NCI-H345 treated with DMSO at 0.1 percent for 48 hours (cell line): ENCODE data around the gene TGFB3.
A peak's percentile ranks its signal among the peaks of the same experiment; 100 is the strongest.

ENCODE experiments used
- DNase-seq: peaks from one replicate; lab custom pipeline; 2025; ENCODE audit not compliant: unreplicated experiment; lab: John Stamatoyannopoulos, UW

The TGFB3 gene

DNA sequence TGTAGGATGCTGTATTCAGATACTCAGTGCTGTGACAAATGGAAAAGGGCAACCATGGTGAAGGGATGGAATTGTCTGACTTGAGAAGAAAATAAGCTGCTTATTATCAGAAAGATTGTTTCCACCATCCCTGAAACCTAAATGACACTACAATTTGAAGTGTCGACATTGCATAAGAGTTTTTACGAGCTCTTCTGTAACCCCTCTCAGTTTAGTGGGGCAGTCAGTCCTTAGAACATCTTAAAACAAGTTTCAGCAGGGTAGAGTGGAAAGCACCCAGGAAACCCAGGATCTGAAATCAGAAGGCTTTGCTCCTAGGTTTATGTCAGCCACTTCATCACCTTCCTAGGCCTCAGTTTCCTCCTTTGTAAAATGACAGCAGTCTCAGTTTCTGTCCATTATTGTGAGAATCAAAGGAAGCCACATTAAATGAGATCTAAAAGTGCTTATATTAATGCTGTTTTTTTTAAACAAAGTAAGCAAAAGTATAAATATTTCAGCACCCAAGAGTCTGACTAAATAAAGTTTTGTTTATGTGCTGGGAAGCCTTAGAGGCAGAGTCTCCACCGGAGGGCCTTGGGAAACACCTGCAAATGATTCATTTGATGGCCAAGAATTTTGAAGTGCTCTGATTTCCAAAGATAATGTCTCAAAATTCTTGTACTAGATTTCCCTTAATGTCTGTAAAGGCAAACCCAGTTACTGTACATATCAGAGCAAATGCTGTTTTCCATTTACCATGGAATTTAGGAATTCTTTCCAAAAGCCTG lies 5.6 kb upstream of the TGFB3 start:
- no peak for DNase-seq

GRCh38 chr14:75986439-75986765 lies 4.6 kb upstream of the TGFB3 start:
- DNase-seq: no peak

GRCh38 chr14:75985618-75986438 lies 4.0 kb upstream of the TGFB3 start, which contains the start of gene IFT43:
Gene IFT43 (plus strand): TSS chr14:75985763. CDS start chr14:75985787, 24 bp downstream.
- DNase-seq: peak; percentile 75

GRCh38 chr14:75984674-75985073 lies 2.9 kb upstream of the TGFB3 start:
- DNase-seq: no peak

DNA sequence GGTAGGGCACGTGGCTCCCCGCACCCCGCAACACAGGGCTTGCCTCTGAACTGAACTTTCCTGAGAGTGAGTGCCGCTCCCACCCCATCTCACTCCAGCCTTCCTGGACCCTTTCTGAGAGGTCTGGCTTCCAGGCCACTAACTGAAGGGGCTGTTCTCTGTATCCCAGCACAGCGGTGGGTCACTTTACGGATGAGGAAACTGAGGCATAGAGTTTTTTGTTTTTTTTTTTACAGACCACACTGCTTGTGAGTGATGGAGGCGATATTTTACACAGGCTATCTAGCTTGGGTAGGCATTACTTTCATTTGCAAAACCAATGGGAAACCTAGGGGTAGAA lies 1.2 kb upstream of the TGFB3 start:
- no peak for DNase-seq

- DNase-seq: peak; percentile 76
Measured at GRCh38 chr14:75982266-75983018, 647 bp upstream of the TGFB3 start.

- no peak for DNase-seq
Measured at GRCh38 chr14:75980856-75981255, 939 bp downstream of the TGFB3 start.

DNA sequence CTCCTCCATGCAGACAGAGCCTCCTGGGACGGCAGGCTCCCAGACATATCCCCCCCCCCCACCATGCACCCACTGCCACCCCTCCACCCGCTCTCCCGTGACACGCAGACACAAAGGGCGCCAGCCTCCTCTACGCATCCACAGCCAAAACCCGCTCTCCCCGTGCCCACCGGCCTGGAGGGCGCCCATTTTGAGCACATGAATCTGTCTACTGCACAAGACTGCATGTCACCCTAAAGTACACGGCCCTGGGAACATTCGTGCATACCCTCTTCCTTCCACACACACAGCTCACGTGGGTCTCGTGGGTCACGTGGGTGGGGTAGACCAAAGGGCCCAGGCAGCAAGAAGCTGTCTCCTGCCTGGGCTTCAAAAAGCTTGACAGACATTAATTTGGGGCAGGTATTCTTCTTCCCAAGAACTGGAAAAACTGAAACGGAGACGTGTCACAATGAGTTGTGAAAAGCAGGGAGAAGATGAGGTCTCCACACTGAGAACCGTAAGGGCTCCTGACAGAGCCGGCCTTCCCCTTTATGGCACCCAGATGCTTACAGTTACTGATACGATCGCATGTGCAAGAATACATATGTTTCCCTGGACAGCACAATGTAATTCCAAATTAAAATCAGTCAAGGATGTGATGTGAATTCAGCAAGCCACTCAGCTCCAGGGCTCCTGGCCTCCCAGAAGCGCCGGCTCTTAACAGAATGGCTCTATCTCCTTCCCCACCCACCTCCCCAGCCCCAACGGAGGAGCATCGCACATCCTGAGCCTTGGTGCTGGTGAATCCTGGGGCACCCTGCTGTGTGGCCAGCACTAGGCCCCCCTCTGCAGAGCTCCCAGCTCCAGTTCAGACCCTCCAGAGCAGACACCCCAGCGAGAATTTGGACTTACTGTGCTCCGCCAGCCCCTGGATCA lies 1.9 kb downstream of the TGFB3 start:
- DNase-seq: no peak

DNA sequence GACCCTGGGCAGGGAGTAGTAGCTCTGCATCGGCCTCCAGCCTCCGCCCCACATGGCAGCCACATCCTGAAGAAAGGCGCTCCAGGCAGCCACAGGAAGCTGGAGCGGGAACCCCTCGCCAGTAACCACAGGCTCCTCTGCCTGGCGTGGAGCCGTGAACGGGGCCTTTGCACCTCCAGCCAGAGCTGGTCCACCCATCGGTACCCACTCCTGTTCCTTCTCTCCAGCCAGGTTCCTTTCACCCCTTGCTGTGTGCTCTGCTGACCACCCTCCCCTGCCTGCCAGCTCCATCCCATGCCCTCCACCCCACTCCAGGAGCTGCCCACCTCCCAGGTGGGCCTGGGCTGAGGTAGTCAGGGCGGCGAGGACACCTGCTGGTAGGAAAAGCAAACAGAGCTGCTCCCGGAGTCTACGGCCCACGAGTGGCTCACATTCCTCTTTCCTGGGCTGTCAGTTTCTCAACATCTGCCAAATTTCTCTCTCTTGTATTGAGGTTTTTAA lies 2.7 kb downstream of the TGFB3 start:
- no peak for DNase-seq

- no peak for DNase-seq
Measured at GRCh38 chr14:75978249-75978731, 3.5 kb downstream of the TGFB3 start.

GRCh38 chr14:75977582-75977943 lies 4.2 kb downstream of the TGFB3 start:
- DNase-seq: no peak

- no peak for DNase-seq
Measured at GRCh38 chr14:75976826-75977581, 4.8 kb downstream of the TGFB3 start.

DNA sequence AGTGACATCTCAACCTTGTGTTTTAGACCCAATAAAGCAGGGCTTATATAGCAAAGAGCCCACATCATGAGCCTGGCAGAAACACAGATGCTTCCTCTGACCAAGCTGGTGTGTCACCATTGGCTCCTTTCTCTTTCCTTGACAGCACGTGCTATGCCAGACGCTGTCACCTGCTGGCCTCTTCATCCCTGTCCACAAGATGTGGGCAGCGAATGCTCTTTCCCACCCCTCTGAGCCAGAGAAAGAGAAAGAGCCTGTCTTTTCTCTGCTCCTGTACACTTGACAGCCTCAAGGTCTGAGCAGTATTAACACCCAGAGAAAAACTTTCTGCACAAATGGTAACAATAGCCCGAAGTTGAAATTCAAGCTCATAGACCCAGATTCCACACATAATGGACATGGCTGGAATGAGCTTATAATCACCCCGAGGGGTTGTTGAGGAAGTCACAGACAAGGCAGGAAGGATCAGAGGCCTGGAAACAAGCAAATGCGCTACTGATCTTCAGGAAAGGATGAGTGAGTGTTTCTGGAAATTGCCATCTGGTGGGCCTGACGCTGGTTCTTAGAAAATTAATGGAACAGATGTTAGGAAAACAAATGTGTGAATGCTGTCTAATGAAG lies 8.9 kb downstream of the TGFB3 start:
- no peak for DNase-seq

GRCh38 chr14:75971509-75971908 lies 10.3 kb downstream of the TGFB3 start:
- DNase-seq: no peak

- DNase-seq: no peak
Measured at GRCh38 chr14:75970989-75971388, 10.8 kb downstream of the TGFB3 start.

DNA sequence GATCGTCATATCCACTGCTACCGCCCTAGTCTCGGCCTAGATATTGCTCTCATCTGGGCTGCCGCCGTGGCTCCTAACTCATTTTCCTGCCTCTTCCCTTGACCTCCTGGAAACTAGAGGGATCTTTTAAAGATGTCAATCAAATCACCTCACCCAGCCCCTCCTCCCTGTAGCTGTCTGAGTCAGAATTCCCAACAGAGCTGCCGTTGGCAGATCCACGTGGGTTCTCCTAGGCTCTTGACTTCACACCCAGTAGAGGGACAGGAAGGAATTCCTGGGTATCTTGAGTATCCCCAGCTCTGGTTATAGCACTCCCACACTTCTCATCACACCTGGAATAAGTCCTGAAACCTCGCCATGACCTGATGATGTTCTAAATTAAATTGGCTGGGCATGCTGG lies 11.9 kb downstream of the TGFB3 start:
- no peak for DNase-seq

- DNase-seq: no peak
Measured at GRCh38 chr14:75969126-75969525, 12.7 kb downstream of the TGFB3 start.

DNA sequence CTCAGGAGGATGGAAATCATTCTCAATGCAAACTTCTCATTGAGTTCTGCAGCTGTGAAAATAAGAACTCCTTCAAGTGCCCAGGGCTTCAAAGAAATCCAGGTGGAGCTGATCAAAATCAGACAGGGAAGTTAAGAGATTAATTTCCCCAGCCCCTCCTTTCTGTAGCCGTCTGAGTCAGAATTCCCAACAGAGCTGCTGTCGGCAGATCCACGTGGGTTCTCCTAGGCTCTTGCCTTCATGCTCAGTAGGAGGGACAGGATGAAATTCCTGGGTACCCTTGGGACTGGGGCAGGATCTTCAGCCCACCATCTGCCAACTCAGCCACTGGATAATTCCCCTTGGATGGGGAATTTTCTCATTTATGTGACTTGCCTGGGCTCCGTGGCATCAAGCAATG lies 13.3 kb downstream of the TGFB3 start:
- DNase-seq: no peak

DNA sequence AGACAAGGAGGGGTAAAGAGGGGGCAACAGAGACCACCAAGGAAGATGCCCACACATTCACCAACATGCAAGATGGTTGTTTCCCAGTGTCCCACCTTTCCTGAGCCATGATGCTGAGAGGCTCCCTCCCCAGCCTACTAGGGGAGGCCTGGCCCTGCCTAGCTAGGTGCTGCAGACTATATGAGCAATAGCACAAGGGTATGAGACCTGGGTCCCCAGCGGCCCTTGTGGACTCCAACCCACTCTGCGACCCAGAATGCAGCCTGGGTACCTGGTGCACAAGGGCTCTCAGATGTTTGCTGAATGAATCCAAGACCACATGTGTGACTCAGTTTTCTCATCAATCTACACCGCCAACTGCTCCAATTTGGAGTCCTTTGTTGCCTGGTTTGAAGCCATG lies 13.9 kb downstream of the TGFB3 start:
- no peak for DNase-seq
